Glomerular visceral epithelial cell (primary cell): ENCODE measurements around the gene CRNKL1.

Experiments used
- DNase-seq: peaks from one replicate; pipeline ENCODE4 v3.0.0-alpha.2; 2016; ENCODE audit errors: extremely low spot score

Gene CRNKL1

GRCh38 chr20:20063941-20064702 lies 11.9 kb upstream of the CRNKL1 start:
- DNase-seq: no peak

DNA sequence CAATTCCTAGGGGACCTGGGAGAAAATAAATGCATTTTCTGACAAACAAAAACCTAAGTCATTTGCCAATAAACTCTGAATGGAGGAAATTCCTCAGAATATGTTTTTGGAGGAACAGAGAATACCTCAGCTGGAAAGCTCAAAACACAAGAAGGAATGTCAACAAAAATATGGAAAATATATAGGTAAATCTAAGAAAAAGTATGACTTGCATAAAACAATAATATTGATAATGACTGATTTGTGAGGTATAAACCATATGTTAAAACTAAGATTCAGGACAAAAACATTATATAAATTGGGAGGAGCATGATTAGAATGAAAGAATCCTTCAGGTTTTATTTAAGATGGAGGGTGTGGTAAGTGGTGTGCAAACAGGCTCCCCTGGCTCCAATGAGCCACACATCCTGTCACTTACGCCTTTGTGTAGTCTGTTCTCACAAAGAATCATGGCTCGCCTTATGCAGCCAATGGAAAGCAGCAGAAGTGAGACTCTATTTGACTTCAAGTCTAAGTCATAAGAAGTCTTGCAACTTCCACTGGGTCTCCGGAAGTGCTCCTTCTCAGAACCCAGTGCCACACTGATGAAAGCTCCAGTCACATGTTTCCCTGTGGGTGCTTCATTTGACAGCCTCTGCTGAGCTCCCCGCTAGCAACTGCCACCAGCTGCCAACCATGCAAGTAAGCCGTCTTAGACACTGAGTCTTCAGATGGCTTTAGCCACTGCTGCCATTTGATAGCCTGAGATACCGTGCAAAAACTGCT lies 8.2 kb upstream of the CRNKL1 start:
- no peak for DNase-seq

- DNase-seq: no peak
Measured at GRCh38 chr20:20051767-20052073, 546 bp downstream of the CRNKL1 start.

- no peak for DNase-seq
Measured at GRCh38 chr20:20039752-20040387, 12.4 kb downstream of the CRNKL1 start.

DNA sequence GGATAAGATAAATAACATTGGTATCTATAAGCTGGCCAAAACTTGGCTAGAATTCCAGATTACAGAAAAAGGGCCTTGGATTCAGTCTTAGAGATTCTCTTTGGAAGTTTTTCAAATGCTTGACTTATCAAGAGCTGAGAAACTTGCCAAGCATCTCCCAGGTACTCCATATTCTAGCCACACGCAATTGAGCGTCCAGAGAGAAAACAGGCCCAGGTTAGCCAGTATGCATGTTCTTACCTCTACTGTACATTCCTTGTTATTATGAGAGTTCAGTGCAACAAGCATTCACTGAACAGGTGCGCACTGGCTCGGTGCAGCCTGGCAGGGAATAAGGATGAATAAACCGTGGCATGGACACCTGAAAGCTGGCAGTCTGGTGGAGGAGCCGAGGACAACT lies 13.7 kb downstream of the CRNKL1 start:
- no peak for DNase-seq

GRCh38 chr20:20037960-20038359 lies 14.3 kb downstream of the CRNKL1 start:
- DNase-seq: peak; percentile 32

DNA sequence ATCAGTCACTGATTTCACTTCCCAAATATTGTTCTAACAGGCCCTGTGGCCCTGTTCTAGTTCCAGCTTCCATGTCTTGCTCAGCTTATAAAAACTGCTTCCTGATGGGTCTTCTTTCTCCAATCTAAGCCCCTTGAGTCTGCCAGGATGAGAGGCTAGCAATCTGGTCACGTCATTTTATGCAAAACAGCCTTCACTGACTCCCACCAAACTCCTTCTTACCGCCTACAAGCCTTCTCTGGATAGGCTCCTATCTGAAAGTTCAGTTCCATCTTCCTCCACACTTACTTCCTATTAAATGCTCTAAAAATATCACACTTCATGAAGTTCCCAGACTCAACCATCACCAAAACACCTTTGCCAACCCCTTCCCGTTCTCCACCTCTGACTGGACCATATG lies 15.5 kb downstream of the CRNKL1 start:
- no peak for DNase-seq

- no peak for DNase-seq
Measured at GRCh38 chr20:20034486-20034885, 17.8 kb downstream of the CRNKL1 start.

GRCh38 chr20:20031790-20032189 lies 20.5 kb downstream of the CRNKL1 start:
- DNase-seq: no peak

GRCh38 chr20:20027284-20027683 lies 25.0 kb downstream of the CRNKL1 start:
- DNase-seq: no peak

- peak; percentile 42 for DNase-seq
Measured at GRCh38 chr20:20024942-20025341, 27.3 kb downstream of the CRNKL1 start.

DNA sequence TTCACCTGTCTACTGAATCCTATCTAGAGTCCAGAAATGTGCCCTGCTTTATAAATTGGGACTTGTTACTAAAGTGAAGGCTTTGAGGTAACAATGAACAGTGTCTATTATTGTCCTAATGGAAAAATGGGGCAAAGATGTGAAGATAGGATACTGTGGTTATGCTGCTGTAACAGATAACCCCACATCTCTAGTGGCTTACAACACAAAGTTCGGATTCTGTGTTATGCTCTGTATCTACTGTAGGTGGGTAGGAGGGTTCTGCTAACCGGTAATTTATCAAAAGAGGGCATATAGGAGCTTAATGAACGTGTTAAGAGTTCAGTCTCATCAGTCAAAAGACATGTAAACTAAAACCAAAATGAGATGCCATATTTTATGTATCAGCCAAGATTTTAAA lies 28.9 kb downstream of the CRNKL1 start:
- no peak for DNase-seq

GRCh38 chr20:20022498-20022897 lies 29.8 kb downstream of the CRNKL1 start:
- no peak for DNase-seq

GRCh38 chr20:20021835-20022234 lies 30.4 kb downstream of the CRNKL1 start:
- DNase-seq: no peak

DNA sequence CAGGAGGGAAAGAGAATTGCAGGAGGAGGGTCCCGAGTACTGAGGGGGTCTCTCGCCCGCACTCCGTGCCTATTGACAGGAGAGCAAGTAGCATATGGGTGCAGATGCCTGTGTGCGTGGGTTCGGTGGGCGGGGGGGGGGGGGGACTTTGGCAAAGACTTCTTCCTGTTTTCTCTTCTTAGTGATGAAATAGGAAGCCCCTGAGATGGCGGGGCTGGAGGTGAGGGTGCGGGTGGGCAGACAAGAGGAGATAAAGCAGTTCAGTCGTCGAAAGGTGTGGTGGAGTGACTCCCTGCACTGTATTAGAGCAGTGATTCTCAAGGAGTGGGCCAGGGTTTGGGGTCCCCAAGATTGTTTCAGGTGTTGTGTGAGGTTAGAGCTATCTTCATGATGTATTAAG lies 31.4 kb downstream of the CRNKL1 start:
- no peak for DNase-seq

- DNase-seq: no peak
Measured at GRCh38 chr20:20019123-20019522, 33.1 kb downstream of the CRNKL1 start.

DNA sequence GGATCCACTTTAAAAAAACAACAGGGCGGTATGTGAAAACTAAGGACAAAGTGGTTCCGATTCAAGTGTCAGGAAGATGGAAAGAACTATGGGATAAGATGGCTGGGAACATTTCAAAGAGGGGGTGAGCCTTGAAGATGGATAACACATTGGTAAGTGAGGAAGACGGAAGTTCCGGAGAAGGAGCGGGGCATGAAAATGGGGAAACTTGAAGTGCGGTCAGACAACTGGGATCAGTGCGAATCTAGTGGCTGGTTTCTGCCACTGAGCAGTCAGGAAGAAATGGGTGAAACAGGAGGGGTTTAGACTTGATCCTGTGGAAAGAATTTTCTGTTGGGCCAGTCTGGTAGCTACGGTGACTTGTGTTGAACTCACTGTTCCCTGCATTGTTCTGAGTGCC lies 33.9 kb downstream of the CRNKL1 start:
- DNase-seq: no peak

- DNase-seq: no peak
Measured at GRCh38 chr20:20017844-20018185, 34.5 kb downstream of the CRNKL1 start.

DNA sequence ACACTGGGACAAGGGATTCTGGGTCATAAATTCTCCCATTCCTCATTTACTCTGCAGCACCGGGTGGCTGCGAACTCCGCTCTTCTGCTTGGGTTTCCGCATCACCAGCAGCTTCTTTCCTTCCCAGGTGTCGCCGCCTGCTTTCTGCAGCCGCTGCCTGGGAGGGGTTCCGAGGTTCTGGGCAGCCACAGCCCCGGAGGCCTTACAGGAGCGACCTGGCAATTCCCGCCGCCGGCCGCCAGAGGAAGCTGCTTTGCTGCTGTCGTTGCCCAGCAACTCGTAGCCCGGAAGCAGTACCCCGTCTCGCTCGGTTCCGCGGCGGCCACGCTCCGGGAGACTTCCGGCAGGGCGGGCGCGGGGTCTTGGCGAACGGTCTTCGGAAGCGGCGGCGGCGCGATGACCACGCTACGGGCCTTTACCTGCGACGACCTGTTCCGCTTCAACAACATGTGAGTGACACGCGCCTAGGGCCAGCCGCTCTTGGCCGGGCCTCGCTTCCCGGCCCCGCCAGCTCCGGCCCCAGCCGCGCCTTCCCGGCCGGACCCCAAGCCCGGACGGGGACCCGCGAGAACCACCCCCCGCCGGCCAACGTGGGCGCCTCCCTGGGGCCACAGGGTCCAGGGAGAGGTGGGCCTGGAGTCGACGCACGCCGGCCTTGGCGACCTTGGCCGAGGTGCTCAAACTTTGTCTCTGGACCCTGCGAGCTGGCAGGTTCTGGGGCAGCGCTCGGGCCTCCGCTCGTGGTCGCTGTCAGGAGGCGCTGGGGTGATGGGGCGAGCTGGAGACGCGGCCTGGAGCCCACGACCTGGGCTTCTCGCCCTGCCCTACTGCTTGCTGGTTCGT lies 35.0 kb downstream of the CRNKL1 start, which contains the start of gene NAA20:
NAA20 (plus strand) TSS at position 362 of the 843 bp plus-strand sequence; CDS start at position 397, 35 bp downstream.
- DNase-seq: peak; percentile 95

DNA sequence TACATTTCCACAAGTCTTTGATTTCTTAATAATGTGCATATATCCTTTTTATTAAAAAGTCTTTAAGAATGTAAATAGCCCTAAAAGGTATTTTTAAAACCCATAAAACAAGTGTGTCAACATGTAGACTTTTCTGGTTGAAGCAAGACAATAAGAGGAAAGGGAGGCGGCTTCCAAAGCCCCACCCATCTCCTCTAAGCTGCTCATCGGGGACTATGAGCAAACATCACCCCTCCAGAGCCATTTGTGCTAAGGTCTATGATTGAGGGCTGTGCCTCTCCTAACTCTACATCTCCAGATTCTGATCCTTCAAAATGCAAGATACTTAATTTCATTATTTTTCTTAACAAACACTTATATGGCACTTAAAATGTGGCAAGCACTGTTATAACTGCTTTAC lies 37.6 kb downstream of the CRNKL1 start:
- DNase-seq: no peak

DNA sequence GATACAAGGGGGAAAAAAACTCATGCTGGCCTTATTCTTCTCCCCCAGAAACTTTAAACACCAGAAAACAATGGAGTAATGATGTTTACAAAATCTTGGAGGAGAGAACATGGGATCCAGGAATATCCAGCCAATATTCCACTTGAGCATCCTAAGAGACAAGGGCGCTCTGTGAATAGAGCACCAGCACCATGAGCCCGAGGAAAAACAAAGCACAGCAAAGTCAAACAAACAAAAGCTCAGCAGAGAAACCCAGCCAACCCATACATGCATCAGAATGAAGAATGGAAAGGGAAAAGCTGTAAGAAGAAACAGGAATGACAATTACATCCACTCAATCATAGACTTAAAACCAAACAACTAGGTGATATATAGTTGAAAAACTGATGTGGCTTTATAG lies 39.7 kb downstream of the CRNKL1 start:
- DNase-seq: no peak
